Ascending aorta (tissue), 2 donors: Measurements from ENCODE around the gene ZKSCAN1. TPM values are rescaled to one million over a fixed set of nuclear protein-coding genes. Genes with fewer than 3 reads are reported as not detected.
"Not testable (repeated sequence)": the region's sequence is repeated elsewhere in the genome, so short reads cannot be mapped to it uniquely, and the experiment has no call there.

Source experiments
- DNase-seq, 2 donors: peaks; one replicate each; pipeline ENCODE4 v3.0.0-alpha.2; 2019; ENCODE audit warnings: low spot score in 2 of 2
- H3K27ac ChIP-seq, 2 donors: fragments of 200-600 bp; sonication (generic); one replicate each; pipeline ENCODE4 v1.5.1; 2016 to 2017; ENCODE audit warnings: mild to moderate bottlenecking in 1 of 2
- H3K27me3 ChIP-seq: fragments of 200-600 bp; sonication (generic); one replicate; pipeline ENCODE4 v1.5.1; 2017
- H3K36me3 ChIP-seq, 2 donors: fragments of 200-600 bp; sonication (generic); one replicate each; pipeline ENCODE4 v1.5.1; 2016
- H3K4me1 ChIP-seq, 2 donors: fragments of 200-600 bp; sonication (generic); one replicate each; pipeline ENCODE4 v1.5.1; 2016 to 2017; ENCODE audit warnings: mild to moderate bottlenecking in 1 of 2
- H3K4me3 ChIP-seq, 2 donors: fragments of 200-600 bp; sonication (generic); one replicate each; pipeline ENCODE4 v1.5.1; 2016 to 2017; ENCODE audit warnings: mild to moderate bottlenecking in 1 of 2
- H3K9me3 ChIP-seq, 2 donors: fragments of 200-600 bp; sonication (generic); one replicate each; pipeline ENCODE4 v1.5.1; 2016
- CTCF ChIP-seq, 3 experiments: fragments of 200-600 bp in 2 of 3; fragments of 450-650 bp in 1 of 3; sonication (generic) in 2 of 3; IDR thresholded peaks; one replicate each; pipeline ENCODE4 v1.5.1; 2016 to 2019; ENCODE audit warnings: antibody characterized with exemption in 3 of 3, mild to moderate bottlenecking in 1 of 3, moderate library complexity in 1 of 3
- intact Hi-C: fragments of 100-400 bp; cut with DNase I; formaldehyde crosslinking; loops from one replicate; pipeline ENCODE4 v1.15.1; 2023
- total RNA-seq: library from RNA; depleted of rRNA; stranded (reverse); fragments of >200 nt; gene quantifications from one replicate; pipeline ENCODE4 v1.1.0, GENCODE V29; 2016

ZKSCAN1 gene
- total RNA-seq, 1 donor from 2014 or later: 19.9 TPM

- no peak for TF ChIP-seq CTCF (IDR thresholded peaks at IDR 0.05)
- no peaks in the 10 kb centered on the region for H3K36me3 ChIP-seq
- no peak within 1 kb of the TSS for H3K27ac ChIP-seq
- H3K27me3 ChIP-seq: no peaks in the 10 kb centered on the region
- H3K9me3 ChIP-seq: no peaks in the 10 kb centered on the region
- no peak for DNase-seq
- no peaks in the 10 kb centered on the region for H3K4me1 ChIP-seq
- intact Hi-C loops: no loop called here
- no peak within 1 kb of the TSS for H3K4me3 ChIP-seq
Measured at GRCh38 chr7:99975782-99976521, 39.4 kb upstream of the ZKSCAN1 start, which contains the start of gene AZGP1. AZGP1 (minus strand) TSS chr7:99976031; CDS start chr7:99976020, 11 bp downstream.

GRCh38 chr7:99976626-99977025 is 38.8 kb upstream of the ZKSCAN1 start:
- Histone ChIP-seq H3K36me3 (no peaks in the 10 kb centered on the region), H3K4me1 (no peaks in the 10 kb centered on the region), H3K27me3 (no peaks in the 10 kb centered on the region), H3K9me3 (no peaks in the 10 kb centered on the region), H3K27ac (no peak overlapping the region), H3K4me3 (no peak overlapping the region)
- TF ChIP-seq CTCF (IDR thresholded peaks at IDR 0.05): no peak
- DNase-seq: no peak
- intact Hi-C loops: no loop called here

GRCh38 chr7:99979814-99980225 is 35.6 kb upstream of the ZKSCAN1 start:
- H3K36me3 ChIP-seq, H3K27me3 ChIP-seq, H3K9me3 ChIP-seq, H3K4me3 ChIP-seq, H3K4me1 ChIP-seq, H3K27ac ChIP-seq: not testable (repeated sequence)
- peak; percentile 47 to 65 (median 63) for TF ChIP-seq CTCF (IDR thresholded peaks at IDR 0.05)
- peak in 1 of 2 donors; percentile 74 for DNase-seq
- intact Hi-C loops: loop anchor here (1.0 kb wide), 1 partner anchor 11 kb away; no protein-coding TSS in a partner anchor

- H3K27me3 ChIP-seq, H3K27ac ChIP-seq, H3K4me3 ChIP-seq, DNase-seq, intact Hi-C loops, H3K4me1 ChIP-seq, H3K36me3 ChIP-seq, H3K9me3 ChIP-seq: not testable (repeated sequence)
Measured at GRCh38 chr7:99980448-99980872, 34.9 kb upstream of the ZKSCAN1 start.

- H3K4me1 ChIP-seq, H3K27ac ChIP-seq, H3K4me3 ChIP-seq, H3K36me3 ChIP-seq, DNase-seq, H3K9me3 ChIP-seq, H3K27me3 ChIP-seq, intact Hi-C loops: not testable (repeated sequence)
Measured at GRCh38 chr7:99981066-99981465, 34.3 kb upstream of the ZKSCAN1 start.

GRCh38 chr7:99984593-99984992 is 30.8 kb upstream of the ZKSCAN1 start:
- Histone ChIP-seq H3K27ac (no peak overlapping the region), H3K4me3 (no peak overlapping the region), H3K4me1 (no peaks in the 10 kb centered on the region), H3K27me3 (no peaks in the 10 kb centered on the region), H3K9me3 (no peaks in the 10 kb centered on the region), H3K36me3 (no peaks in the 10 kb centered on the region)
- TF ChIP-seq CTCF (IDR thresholded peaks at IDR 0.05): no peak
- DNase-seq: no peak
- intact Hi-C loops: no loop called here

- H3K9me3 ChIP-seq, H3K36me3 ChIP-seq, H3K4me1 ChIP-seq, H3K4me3 ChIP-seq, H3K27ac ChIP-seq, DNase-seq, H3K27me3 ChIP-seq, intact Hi-C loops: not testable (repeated sequence)
Measured at GRCh38 chr7:99987306-99987705, 28.1 kb upstream of the ZKSCAN1 start.
